Astrocyte of the cerebellum (primary cell): ENCODE data around the gene EXOC5.

ENCODE experiments used
- DNase-seq: peaks from one replicate; pipeline ENCODE4 v3.0.0-alpha.2; 2011; ENCODE audit warnings: low read depth
- H3K4me3 ChIP-seq: 2 replicates; pipeline ENCODE4 v1.5.1; 2011; ENCODE audit warnings: mild to moderate bottlenecking, low read depth, low read length, moderate library complexity
- in situ Hi-C: cut with HindIII; loops from 2 replicates; pipeline ENCODE4 v1.10.0; 2017; ENCODE audit warnings: low sequenced_read_pairs
- TF ChIP-seq, protein P1 (sequence below): IDR thresholded peaks from 2 replicates; pipeline ENCODE4 v1.5.1; 2012; ENCODE audit warnings: low read length, low read depth, moderate library complexity, mild to moderate bottlenecking; ENCODE audit errors: missing control alignments

The EXOC5 gene

DNA sequence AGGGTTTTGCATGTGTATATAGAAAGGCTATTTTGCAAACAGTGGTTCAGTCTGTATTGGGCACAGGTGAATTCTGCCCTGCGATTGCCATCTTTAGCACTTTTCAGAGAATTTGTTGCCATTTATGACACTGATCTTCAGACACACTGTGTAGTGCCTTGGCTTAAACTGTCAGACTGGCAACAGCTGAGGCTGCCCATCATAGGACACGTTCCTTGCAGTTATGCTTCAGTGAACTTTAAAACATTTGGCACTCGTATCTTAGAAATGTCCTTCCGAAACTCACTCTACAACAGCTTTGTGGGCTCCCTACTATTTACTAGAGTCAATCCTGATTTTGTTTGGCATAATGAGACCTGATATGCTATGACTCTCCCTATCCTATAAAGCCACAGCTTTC is 29.1 kb upstream of the EXOC5 start:
- H3K4me3 ChIP-seq: no peak overlapping the region
- DNase-seq: no peak
- TF ChIP-seq, protein P1, sequence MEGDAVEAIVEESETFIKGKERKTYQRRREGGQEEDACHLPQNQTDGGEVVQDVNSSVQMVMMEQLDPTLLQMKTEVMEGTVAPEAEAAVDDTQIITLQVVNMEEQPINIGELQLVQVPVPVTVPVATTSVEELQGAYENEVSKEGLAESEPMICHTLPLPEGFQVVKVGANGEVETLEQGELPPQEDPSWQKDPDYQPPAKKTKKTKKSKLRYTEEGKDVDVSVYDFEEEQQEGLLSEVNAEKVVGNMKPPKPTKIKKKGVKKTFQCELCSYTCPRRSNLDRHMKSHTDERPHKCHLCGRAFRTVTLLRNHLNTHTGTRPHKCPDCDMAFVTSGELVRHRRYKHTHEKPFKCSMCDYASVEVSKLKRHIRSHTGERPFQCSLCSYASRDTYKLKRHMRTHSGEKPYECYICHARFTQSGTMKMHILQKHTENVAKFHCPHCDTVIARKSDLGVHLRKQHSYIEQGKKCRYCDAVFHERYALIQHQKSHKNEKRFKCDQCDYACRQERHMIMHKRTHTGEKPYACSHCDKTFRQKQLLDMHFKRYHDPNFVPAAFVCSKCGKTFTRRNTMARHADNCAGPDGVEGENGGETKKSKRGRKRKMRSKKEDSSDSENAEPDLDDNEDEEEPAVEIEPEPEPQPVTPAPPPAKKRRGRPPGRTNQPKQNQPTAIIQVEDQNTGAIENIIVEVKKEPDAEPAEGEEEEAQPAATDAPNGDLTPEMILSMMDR: no peak
- in situ Hi-C loops: no loop called here

DNA sequence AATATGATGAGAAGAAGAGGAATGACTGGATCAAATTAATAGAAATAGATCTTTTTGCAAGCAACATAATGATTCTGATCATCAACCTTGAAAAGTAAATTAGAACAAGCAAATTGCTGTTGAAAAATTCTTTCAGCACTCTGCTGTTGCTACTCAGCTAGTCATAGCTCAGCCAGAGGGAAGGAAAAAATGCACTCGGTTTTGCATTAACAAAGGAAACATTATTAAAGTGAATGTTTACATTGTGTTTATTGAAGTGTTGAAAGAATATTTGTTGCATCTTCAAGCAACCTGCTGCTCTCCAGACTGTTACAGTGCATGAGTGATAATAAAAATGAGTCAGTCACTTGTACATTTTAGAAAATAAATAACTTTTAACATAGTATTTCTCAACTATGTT is 26.5 kb upstream of the EXOC5 start:
- in situ Hi-C loops: no loop called here
- H3K4me3 ChIP-seq: no peak overlapping the region
- TF ChIP-seq, protein P1: no peak
- DNase-seq: no peak

DNA sequence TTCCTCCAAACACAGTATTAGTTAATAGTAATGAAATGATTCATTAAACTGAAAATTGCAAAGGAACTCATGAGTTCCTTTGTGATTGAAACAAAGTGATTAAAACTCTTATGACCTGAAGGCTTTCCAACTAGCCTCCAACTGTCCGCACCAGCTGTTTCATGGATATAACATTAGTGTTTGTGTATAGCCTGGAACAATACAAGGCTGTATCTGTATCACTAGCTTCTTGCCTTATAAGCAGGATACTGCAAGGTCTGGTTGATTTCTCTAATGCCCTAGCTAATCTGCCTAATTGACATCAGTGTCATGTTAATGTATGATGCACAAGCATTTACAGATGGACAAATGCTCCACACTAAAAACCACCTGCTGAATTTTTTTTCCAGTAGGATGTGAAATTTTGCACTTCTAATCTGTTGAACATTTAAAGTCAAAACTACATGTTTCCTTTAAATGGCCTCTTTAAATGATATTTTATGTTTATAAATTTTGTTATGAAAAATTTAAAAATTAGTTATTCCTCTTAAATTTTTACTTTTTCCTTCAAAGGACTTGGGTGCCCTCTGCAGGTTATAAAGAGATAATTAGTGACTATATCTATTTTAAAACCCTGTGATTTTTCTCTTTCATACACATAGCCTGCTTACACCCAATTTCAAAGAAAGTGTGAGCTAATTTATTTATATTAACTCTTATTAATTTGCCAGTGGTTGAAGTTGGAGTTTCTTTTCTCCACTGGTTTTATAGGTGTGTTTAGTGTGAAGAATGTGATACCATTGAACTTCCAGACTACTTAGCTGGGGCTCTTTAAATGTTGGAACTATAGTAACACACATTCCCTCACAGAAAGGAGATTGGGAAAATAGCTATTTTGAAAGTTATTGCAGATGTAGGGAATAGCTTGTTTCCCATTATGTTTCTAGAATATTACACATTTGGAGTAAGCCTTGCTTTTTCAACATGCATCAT is 25.4 kb upstream of the EXOC5 start:
- in situ Hi-C loops: no loop called here
- DNase-seq: peak; percentile 8

DNA sequence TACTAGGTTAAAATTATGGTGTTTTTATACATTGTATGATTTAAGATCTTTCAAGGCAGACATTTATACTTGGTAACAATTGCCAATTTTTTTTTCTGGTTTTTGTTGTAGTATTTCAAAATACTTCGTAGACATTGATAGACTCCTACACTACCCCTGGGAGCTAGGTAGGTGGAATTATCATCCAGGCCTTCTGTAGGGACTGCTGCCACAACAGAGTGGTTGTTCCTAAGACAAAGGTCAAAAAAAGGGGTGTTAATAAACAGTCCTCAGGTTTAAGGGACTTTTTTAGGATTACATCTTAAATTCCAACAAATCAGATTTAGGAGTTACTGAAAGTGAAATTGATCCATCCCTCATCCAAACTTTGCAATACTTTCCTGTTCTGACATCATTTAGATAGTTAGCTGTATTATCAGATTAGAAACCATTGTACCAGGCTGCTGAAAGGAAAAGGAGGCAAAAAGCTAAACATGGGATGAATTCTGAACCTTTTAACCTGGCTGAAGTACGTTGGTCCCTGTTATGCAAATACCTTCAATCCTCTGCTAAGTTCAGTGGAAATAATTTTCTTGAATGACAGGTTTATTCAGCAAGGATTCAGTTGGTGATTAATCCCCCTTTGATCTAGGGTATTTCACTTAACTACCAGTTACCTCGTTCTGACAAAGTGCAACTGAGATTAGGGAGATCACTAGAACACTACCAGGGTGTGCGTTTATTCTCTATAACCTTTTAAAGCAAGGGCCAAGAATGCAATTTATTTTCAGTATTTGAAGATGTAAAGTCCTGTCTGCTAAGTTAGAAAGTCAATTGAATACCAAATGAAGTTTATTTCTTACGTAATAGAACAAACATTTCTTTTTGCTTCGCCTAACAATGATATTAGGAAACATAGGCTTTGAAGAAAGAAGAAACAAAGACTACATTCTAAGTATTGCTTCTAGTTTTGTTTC is 23.3 kb upstream of the EXOC5 start:
- no peak overlapping the region for H3K4me3 ChIP-seq
- TF ChIP-seq, protein P1: no peak
- in situ Hi-C loops: no loop called here
- no peak for DNase-seq

More for the DNA sequence above, 25.4 kb upstream of the EXOC5 start:
- no peak overlapping the region for H3K4me3 ChIP-seq
- TF ChIP-seq, protein P1: no peak

DNA sequence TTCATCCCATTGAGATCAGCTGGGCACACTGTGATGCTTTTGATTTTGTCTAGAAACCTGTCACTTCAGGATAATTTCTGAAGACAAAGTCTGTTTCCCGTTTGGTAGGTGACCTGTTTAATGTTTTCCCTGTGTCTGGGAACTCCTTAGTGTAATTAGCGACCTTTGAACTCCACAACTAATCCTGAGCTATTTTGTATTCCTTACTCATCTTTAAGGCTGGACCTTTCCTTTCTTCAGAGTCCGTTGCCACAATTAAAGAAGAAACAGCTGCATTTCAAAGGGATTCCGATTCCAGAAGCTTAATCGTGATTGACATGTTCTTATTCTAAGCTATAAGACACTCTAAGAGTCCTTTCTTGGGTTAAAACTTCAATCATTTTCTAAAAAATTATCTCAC is 22.0 kb upstream of the EXOC5 start:
- in situ Hi-C loops: no loop called here

DNA sequence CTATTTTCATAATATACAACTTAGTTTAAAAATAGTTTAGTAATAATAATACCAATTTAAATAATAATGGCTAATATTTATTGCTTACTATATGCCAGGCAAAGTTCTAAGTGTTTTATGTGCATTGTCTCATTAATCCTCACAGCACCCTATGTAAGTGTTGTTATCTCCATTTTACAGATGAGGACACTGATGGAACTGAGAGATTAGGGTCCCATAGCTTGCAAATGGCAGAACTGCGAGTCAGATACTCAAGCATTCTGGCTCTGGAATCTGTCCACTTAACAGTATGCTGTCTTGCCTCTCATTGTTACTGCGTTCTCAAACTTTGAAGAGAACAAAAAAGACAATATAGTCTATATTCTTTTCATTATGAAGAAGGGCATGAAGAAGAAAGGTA is 19.0 kb upstream of the EXOC5 start:
- TF ChIP-seq, protein P1: no peak
- no peak overlapping the region for H3K4me3 ChIP-seq
- in situ Hi-C loops: no loop called here
- no peak for DNase-seq

More for the DNA sequence above, 22.0 kb upstream of the EXOC5 start:
- TF ChIP-seq, protein P1: no peak
- DNase-seq: no peak
- H3K4me3 ChIP-seq: no peak overlapping the region
